Small intestine (tissue), 16 donors: Measurements from ENCODE around the gene STAP1. TPM values are rescaled to one million over a fixed set of nuclear protein-coding genes. Genes with fewer than 3 reads are reported as not detected.
"Not testable (repeated sequence)": the region's sequence is repeated elsewhere in the genome, so short reads cannot be mapped to it uniquely, and the experiment has no call there.

Experiments
- DNase-seq, 2 donors: peaks; one replicate each; pipeline versions ENCODE4 v3.0.0 to v3.0.0-alpha.2; 2013
- FAIRE-seq: peaks from 2 replicates; lab custom pipeline; 2012; peaks lifted over from hg19 to GRCh38; lab: Jason Lieb, UNC
- H3K27ac ChIP-seq, 3 donors: one replicate each; pipeline ENCODE4 v1.5.1; 2013; ENCODE audit warnings: low read length in 2 of 3, mild to moderate bottlenecking in 2 of 3, control low read depth in 1 of 3, inconsistent platforms in 1 of 3, low read depth in 1 of 3, moderate library complexity in 1 of 3
- H3K27me3 ChIP-seq, 3 donors: one replicate each; pipeline ENCODE4 v1.6.1; 2013; ENCODE audit warnings: low read length in 3 of 3, inconsistent platforms in 1 of 3; ENCODE audit not compliant: control insufficient read depth in 3 of 3, insufficient read depth in 3 of 3
- H3K36me3 ChIP-seq, 3 donors: one replicate each; pipeline ENCODE4 v1.6.1; 2013; ENCODE audit warnings: low read length in 3 of 3, inconsistent platforms in 1 of 3, low read depth in 1 of 3, mild to moderate bottlenecking in 1 of 3, moderate library complexity in 1 of 3; ENCODE audit not compliant: control insufficient read depth in 3 of 3, insufficient read depth in 2 of 3
- H3K4me1 ChIP-seq, 3 donors: one replicate each; pipeline ENCODE4 v1.6.1; 2013; ENCODE audit warnings: low read length in 2 of 3, inconsistent platforms in 1 of 3, low read depth in 1 of 3, mild to moderate bottlenecking in 1 of 3, moderate library complexity in 1 of 3; ENCODE audit not compliant: control insufficient read depth in 3 of 3, insufficient read depth in 2 of 3
- H3K4me3 ChIP-seq, 3 donors: one replicate each; pipeline ENCODE4 v1.5.1; 2013; ENCODE audit warnings: low read length in 3 of 3, control low read depth in 1 of 3, inconsistent platforms in 1 of 3, low read depth in 1 of 3, mild to moderate bottlenecking in 1 of 3, moderate library complexity in 1 of 3
- H3K9me3 ChIP-seq, 2 donors: one replicate each; pipeline ENCODE4 v1.6.1; 2013; ENCODE audit warnings: low read depth in 1 of 2, low read length in 1 of 2; ENCODE audit not compliant: control insufficient read depth in 2 of 2, insufficient read depth in 1 of 2
- WGBS, 3 donors: extraction: QIAGEN DNeasy Blood & Tissue Kit; methylation state at CpG; one replicate each; pipeline ENCODE4 v1.1.7; 2013; 5-methylcytosine and 5-hydroxymethylcytosine counted together
- long read RNA-seq, 10 donors: transcript quantifications; one replicate each; lab custom pipeline, GENCODE V29; 2026
- polyA plus RNA-seq, 4 donors: library from polyadenylated mRNA; stranded (reverse) in 3 of 4; unstranded in 1 of 4; fragments of 200-250 nt in 3 of 4; fragments of 120-200 nt in 1 of 4; gene quantifications; one replicate each; pipeline versions ENCODE4 v1.2.1 to v1.2.3, GENCODE V29; 2013
- donor health status: healthy with polysubstance abuse.
- donor health status: control.
- donor health status: control.
- donor health status: Bipolar disorder and iron deficiency.
- donor health status: healthy.

Gene STAP1, protein sequence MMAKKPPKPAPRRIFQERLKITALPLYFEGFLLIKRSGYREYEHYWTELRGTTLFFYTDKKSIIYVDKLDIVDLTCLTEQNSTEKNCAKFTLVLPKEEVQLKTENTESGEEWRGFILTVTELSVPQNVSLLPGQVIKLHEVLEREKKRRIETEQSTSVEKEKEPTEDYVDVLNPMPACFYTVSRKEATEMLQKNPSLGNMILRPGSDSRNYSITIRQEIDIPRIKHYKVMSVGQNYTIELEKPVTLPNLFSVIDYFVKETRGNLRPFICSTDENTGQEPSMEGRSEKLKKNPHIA
- polyA plus RNA-seq: 1 to 10 TPM in 1 of 4 donors, under 1 TPM in 3; 0.45 to 2.7 (median 0.72) TPM
- long read RNA-seq, donor 1, partial matches to known transcripts: 0 of 1 reads
- long read RNA-seq, donor 1, other reads (novel, unspliced or antisense): 0 of 1 reads
- long read RNA-seq, donor 2: 0 reads
- long read RNA-seq, donor 3: 0 reads
- long read RNA-seq, donor 4: 0 reads
- long read RNA-seq, donor 5: 0 reads
- long read RNA-seq, donor 6: 0 reads
- long read RNA-seq, donor 7: 0 reads
- long read RNA-seq, donor 8: 0 reads
- long read RNA-seq, donor 9: 0 reads
- long read RNA-seq, donor 10: 0 reads

- 61 to 71% (median 65%) methylated on average over 4 of the region's 4 CpGs for WGBS, 3 donors
- H3K4me3 ChIP-seq: no peak within 1 kb of the TSS
- FAIRE-seq: no peak
Measured at GRCh38 chr4:67558493-67558892, at the start of gene STAP1. Gene STAP1 (plus strand): TSS chr4:67558727. CDS start chr4:67558810, 83 bp downstream.

GRCh38 chr4:67512501-67512900 is 46.0 kb upstream of the STAP1 start:
- peaks cover 7 to 14% (median 9%) of the 10 kb centered on the region in 3 donors for H3K36me3 ChIP-seq
- WGBS, 3 donors: 71 to 93% (median 78%) methylated on average over 3 of the region's 3 CpGs

More at GRCh38 chr4:67558493-67558892, at the start of gene STAP1:
- DNase-seq: no peak
- Histone ChIP-seq H3K4me1 (no peaks in the 10 kb centered on the region), H3K9me3 (no peaks in the 10 kb centered on the region), H3K36me3 (no peaks in the 10 kb centered on the region), H3K27me3 (no peaks in the 10 kb centered on the region), H3K27ac (no peak within 1 kb of the TSS)

DNA sequence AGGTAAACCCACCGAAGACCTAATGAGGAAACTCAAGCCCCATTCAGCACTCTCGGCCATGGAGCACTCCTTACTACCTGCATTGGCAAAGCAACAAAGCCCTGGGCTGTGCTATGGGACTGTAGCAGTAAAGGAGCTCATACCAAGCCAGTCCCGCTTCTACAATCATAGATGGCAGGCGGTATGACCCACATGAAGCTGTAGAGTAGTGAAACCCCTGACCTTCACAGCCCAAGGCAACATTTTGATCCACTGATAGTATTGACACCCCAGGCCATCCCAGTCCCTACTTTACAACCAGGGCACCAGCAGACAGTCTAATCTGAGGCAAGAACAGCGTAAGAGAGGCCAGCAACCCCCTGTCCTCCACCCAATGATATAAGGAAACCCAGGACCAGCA is 38.4 kb upstream of the STAP1 start:
- peaks cover 0 to 3% (median 0%) of the 10 kb centered on the region in 3 donors for H3K4me1 ChIP-seq
- 97 to 98% (median 97%) methylated on average over 5 of the region's 5 CpGs for whole genome bisulfite sequencing, 3 donors
- H3K27ac ChIP-seq: no peak overlapping the region
- no peak overlapping the region for H3K4me3 ChIP-seq
- H3K27me3 ChIP-seq: no peaks in the 10 kb centered on the region
- FAIRE-seq: no peak
- no peak for DNase-seq
- H3K9me3 ChIP-seq: no peaks in the 10 kb centered on the region
- H3K36me3 ChIP-seq: peaks cover 2 to 17% (median 2%) of the 10 kb centered on the region in 3 donors

More at GRCh38 chr4:67512501-67512900, 46.0 kb upstream of the STAP1 start:
- no peaks in the 10 kb centered on the region for H3K9me3 ChIP-seq
- no peak overlapping the region for H3K27ac ChIP-seq
- no peak for DNase-seq
- no peaks in the 10 kb centered on the region for H3K27me3 ChIP-seq
- H3K4me3 ChIP-seq: no peak overlapping the region
- FAIRE-seq: no peak
- no peaks in the 10 kb centered on the region for H3K4me1 ChIP-seq

GRCh38 chr4:67521506-67521905 is 37.0 kb upstream of the STAP1 start:
- DNase-seq: no peak
- Histone ChIP-seq H3K36me3 (peaks cover 2 to 19% (median 2%) of the 10 kb centered on the region in 3 donors), H3K4me1 (peaks cover 0 to 3% (median 0%) of the 10 kb centered on the region in 3 donors), H3K27me3 (no peaks in the 10 kb centered on the region), H3K27ac (no peak overlapping the region), H3K4me3 (no peak overlapping the region), H3K9me3 (no peaks in the 10 kb centered on the region)
- WGBS, 3 donors: 84 to 97% (median 85%) methylated on average over 1 of the region's 1 CpG
- FAIRE-seq: no peak

GRCh38 chr4:67522230-67522629 is 36.3 kb upstream of the STAP1 start:
- Histone ChIP-seq H3K27me3 (no peaks in the 10 kb centered on the region), H3K27ac (no peak overlapping the region), H3K4me3 (no peak overlapping the region), H3K4me1 (peaks cover 0 to 3% (median 0%) of the 10 kb centered on the region in 3 donors), H3K36me3 (peaks cover 2 to 16% (median 2%) of the 10 kb centered on the region in 3 donors), H3K9me3 (no peaks in the 10 kb centered on the region)
- FAIRE-seq (no peak), DNase-seq (no peak)
- 64 to 87% (median 80%) methylated on average over 2 of the region's 2 CpGs for WGBS, 3 donors

- no peak overlapping the region for H3K4me3 ChIP-seq
- 84 to 86% (median 84%) methylated on average over 10 of the region's 10 CpGs for WGBS, 3 donors
- no peaks in the 10 kb centered on the region for H3K9me3 ChIP-seq
- no peak overlapping the region for H3K27ac ChIP-seq
- H3K36me3 ChIP-seq: peaks cover 0 to 14% (median 2%) of the 10 kb centered on the region in 3 donors
- H3K27me3 ChIP-seq: no peaks in the 10 kb centered on the region
- peak in 1 of 2 donors; percentile 38 for DNase-seq
- no peak for FAIRE-seq
- peaks cover 0 to 3% (median 0%) of the 10 kb centered on the region in 3 donors for H3K4me1 ChIP-seq
Measured at GRCh38 chr4:67522851-67523671, 35.5 kb upstream of the STAP1 start.

DNA sequence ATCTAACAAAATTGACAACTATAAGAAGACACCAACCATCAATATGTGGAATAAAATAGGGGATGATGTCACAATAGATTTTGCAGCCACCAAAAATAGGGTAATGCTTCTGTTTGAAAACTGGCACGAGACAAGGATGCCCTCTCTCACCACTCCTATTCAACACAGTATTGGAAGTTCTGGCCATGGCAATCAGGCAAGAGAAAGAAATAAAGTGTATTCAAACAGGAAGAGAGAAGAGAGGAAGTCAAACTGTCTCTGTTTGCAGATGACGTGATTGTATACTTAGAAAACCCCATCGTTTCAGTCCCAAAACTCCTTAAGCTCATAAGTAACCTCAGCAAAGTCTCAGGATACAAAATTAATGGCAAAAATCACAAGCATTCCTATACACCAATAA is 34.4 kb upstream of the STAP1 start:
- WGBS, 3 donors: 65 to 92% (median 79%) methylated on average over 3 of the region's 3 CpGs
- not testable (repeated sequence) for H3K27ac ChIP-seq, H3K27me3 ChIP-seq, H3K4me1 ChIP-seq, FAIRE-seq, DNase-seq, H3K4me3 ChIP-seq, H3K9me3 ChIP-seq
- H3K36me3 ChIP-seq: peaks cover 0 to 14% (median 2%) of the 10 kb centered on the region in 3 donors
